SK-N-SH (cell line): ENCODE data around the gene FADS1. TPM values are rescaled to one million over a fixed set of nuclear protein-coding genes. Genes with fewer than 3 reads are reported as not detected.

Experiments
- CTCF ChIA-PET: fragments of 300-600, 350-600 bp; formaldehyde crosslinking; extraction: SDS; loops from one replicate; lab custom pipeline; 2021; lab: Yijun Ruan, JAX
- POLR2A ChIA-PET: fragments of 350-600 bp; sonication (Branson Sonifier 250); formaldehyde crosslinking; extraction: SDS; loops from one replicate; lab custom pipeline; 2020; ENCODE audit warnings: antibody characterized with exemption, inconsistent platforms; lab: Yijun Ruan, JAX
- DNase-seq: peaks from one replicate; pipeline ENCODE4 v3.0.0; 2012
- H2AFZ ChIP-seq: fragments of 200-600 bp; sonication (generic); 2 replicates; pipeline ENCODE4 v1.8.1; 2016; ENCODE audit warnings: antibody characterized with exemption, mild to moderate bottlenecking, low read depth
- H3F3A ChIP-seq: fragments of 200-600 bp; sonication (generic); replicated peaks from 2 replicates; pipeline ENCODE3; 2016; ENCODE audit warnings: antibody characterized with exemption, mild to moderate bottlenecking; ENCODE audit not compliant: insufficient read depth
- H3K27ac ChIP-seq, 2 experiments: fragments of 200-500 bp in 1 of 2; fragments of 200-600 bp in 1 of 2; sonication (Bioruptor generic) in 1 of 2; sonication (generic), shearing (Covaris generic) in 1 of 2; 2 replicates each; pipeline versions ENCODE4 v1.5.1 to v1.6.1; 2014 to 2016; ENCODE audit warnings: low read depth in 2 of 2, inconsistent platforms in 1 of 2, low read length in 1 of 2, mild to moderate bottlenecking in 1 of 2, mixed read lengths in 1 of 2
- H3K27me3 ChIP-seq: fragments of 200-600 bp; sonication (generic), shearing (Covaris generic); 2 replicates; pipeline ENCODE4 v1.6.1; 2016; ENCODE audit warnings: mixed run types; ENCODE audit not compliant: insufficient read depth
- H3K36me3 ChIP-seq, 2 experiments: fragments of 200-500 bp in 1 of 2; fragments of 200-600 bp in 1 of 2; sonication (Bioruptor generic) in 1 of 2; sonication (generic) in 1 of 2; replicated peaks in 1 of 2; 2 replicates each; pipeline versions ENCODE3 to v1.5.1; 2014 to 2016; ENCODE audit warnings: low read length in 1 of 2, mild to moderate bottlenecking in 1 of 2; ENCODE audit not compliant: insufficient read depth in 2 of 2, control insufficient read depth in 1 of 2
- H3K4me1 ChIP-seq, 2 experiments: fragments of 200-500 bp in 1 of 2; fragments of 200-600 bp in 1 of 2; sonication (Bioruptor generic) in 1 of 2; sonication (generic), shearing (Covaris generic) in 1 of 2; 2 replicates each; pipeline versions ENCODE4 v1.5.1 to v1.6.1; 2014 to 2016; ENCODE audit warnings: low read depth in 1 of 2, low read length in 1 of 2, mixed run types in 1 of 2; ENCODE audit not compliant: insufficient read depth in 2 of 2, control insufficient read depth in 1 of 2
- H3K4me2 ChIP-seq: fragments of 200-600 bp; sonication (generic), shearing (Covaris generic); 2 replicates; pipeline ENCODE4 v1.6.1; 2017; ENCODE audit warnings: mixed run types
- H3K4me3 ChIP-seq, 2 experiments: fragments of 200-500 bp in 1 of 2; fragments of 200-600 bp in 1 of 2; sonication (Bioruptor generic) in 1 of 2; sonication (generic), shearing (Covaris generic) in 1 of 2; 2 replicates each; pipeline versions ENCODE4 v1.5.1 to v1.8.1; 2014 to 2016; ENCODE audit warnings: low read depth in 2 of 2, inconsistent platforms in 1 of 2, low read length in 1 of 2, mild to moderate bottlenecking in 1 of 2, mixed read lengths in 1 of 2, moderate library complexity in 1 of 2
- H3K79me2 ChIP-seq: fragments of 200-600 bp; sonication (generic); 2 replicates; pipeline ENCODE4 v1.8.1; 2017; ENCODE audit warnings: mild to moderate bottlenecking; ENCODE audit not compliant: insufficient read depth
- H3K9ac ChIP-seq: fragments of 200-600 bp; sonication (generic); 2 replicates; pipeline ENCODE4 v1.6.1; 2017; ENCODE audit warnings: mixed run types
- H3K9me2 ChIP-seq: fragments of 200-600 bp; sonication (generic); 2 replicates; pipeline ENCODE4 v1.6.1; 2017; ENCODE audit warnings: mixed run types
- H3K9me3 ChIP-seq: fragments of 200-600 bp; sonication (generic); 2 replicates; pipeline ENCODE4 v1.6.1; 2017; ENCODE audit warnings: mixed run types, mild to moderate bottlenecking, moderate library complexity
- H4K20me1 ChIP-seq: fragments of 200-600 bp; sonication (generic); 2 replicates; pipeline ENCODE4 v1.6.1; 2017; ENCODE audit warnings: mild to moderate bottlenecking, mixed run types; ENCODE audit not compliant: insufficient read depth
- CHD2 ChIP-seq: fragments of 150-350 bp; IDR thresholded peaks from 2 replicates; pipeline ENCODE4 v1.6.1; 2018; ENCODE audit warnings: low read length; ENCODE audit not compliant: partially characterized antibody
- CTCF ChIP-seq: fragments of 200-600 bp; sonication (generic); IDR thresholded peaks from 2 replicates; pipeline ENCODE4 v1.6.1; 2017; ENCODE audit warnings: antibody characterized with exemption, mild to moderate bottlenecking, moderate library complexity
- EZH2phosphoT487 ChIP-seq: fragments of 200-600 bp; sonication (generic); IDR thresholded peaks from 2 replicates; pipeline ENCODE4 v1.6.1; 2017; ENCODE audit warnings: low read depth, mixed run types, mild to moderate bottlenecking, antibody characterized with exemption, moderate library complexity, borderline replicate concordance
- GATA2 ChIP-seq: sonication (generic); formaldehyde crosslinking; IDR thresholded peaks from 2 replicates; pipeline ENCODE4 v1.5.0; 2020; ENCODE audit warnings: mild to moderate bottlenecking, missing genetic modification reagents
- MEF2A ChIP-seq: IDR thresholded peaks from 2 replicates; pipeline ENCODE4 v1.4.0; 2012; ENCODE audit warnings: low read depth, borderline replicate concordance
- NRF1 ChIP-seq: IDR thresholded peaks from 2 replicates; pipeline ENCODE4 v1.6.1; 2012; ENCODE audit warnings: low read depth, mild to moderate bottlenecking, low read length
- RCOR1 ChIP-seq: fragments of 150-350 bp; IDR thresholded peaks from 2 replicates; pipeline ENCODE4 v1.6.1; 2017; ENCODE audit warnings: antibody characterized with exemption, low read length
- RFX5 ChIP-seq: IDR thresholded peaks from 2 replicates; pipeline ENCODE4 v1.6.1; 2012; ENCODE audit warnings: mild to moderate bottlenecking, improper control_type of control experiment, low read length
- RXRA ChIP-seq: IDR thresholded peaks from 2 replicates; pipeline ENCODE4 v1.4.0; 2012; ENCODE audit warnings: low read depth, mild to moderate bottlenecking, borderline replicate concordance
- YY1 ChIP-seq: IDR thresholded peaks from 2 replicates; pipeline ENCODE4 v1.4.0; 2012; ENCODE audit warnings: low read depth, mild to moderate bottlenecking
- ZBTB33 ChIP-seq: IDR thresholded peaks from 2 replicates; pipeline ENCODE4 v1.4.0; 2012; ENCODE audit warnings: low read depth, borderline replicate concordance
- WGBS: methylation state at CpG from one replicate; pipeline ENCODE4 v1.1.6; 2017; ENCODE audit warnings: low lambda C conversion rate; 5-methylcytosine and 5-hydroxymethylcytosine counted together
- polyA plus RNA-seq, 3 experiments: library from polyadenylated mRNA; depleted of rRNA; stranded (reverse); fragments of >200 nt; gene quantifications; 2 replicates each; pipeline ENCODE4 v1.2.3, GENCODE V29; 2012
- TF ChIP-seq, protein P1 (sequence below): IDR thresholded peaks from 2 replicates; pipeline ENCODE4 v1.6.1; 2012; ENCODE audit warnings: mild to moderate bottlenecking, low read depth, low read length, moderate library complexity
- TF ChIP-seq, protein P2 (sequence below): IDR thresholded peaks from 2 replicates; pipeline ENCODE4 v1.4.0; 2012; ENCODE audit warnings: low read depth

Gene FADS1
- polyA plus RNA-seq, 1 of the 3 experiments (the other 2 are of a cell fraction) = 20.6 TPM

DNA sequence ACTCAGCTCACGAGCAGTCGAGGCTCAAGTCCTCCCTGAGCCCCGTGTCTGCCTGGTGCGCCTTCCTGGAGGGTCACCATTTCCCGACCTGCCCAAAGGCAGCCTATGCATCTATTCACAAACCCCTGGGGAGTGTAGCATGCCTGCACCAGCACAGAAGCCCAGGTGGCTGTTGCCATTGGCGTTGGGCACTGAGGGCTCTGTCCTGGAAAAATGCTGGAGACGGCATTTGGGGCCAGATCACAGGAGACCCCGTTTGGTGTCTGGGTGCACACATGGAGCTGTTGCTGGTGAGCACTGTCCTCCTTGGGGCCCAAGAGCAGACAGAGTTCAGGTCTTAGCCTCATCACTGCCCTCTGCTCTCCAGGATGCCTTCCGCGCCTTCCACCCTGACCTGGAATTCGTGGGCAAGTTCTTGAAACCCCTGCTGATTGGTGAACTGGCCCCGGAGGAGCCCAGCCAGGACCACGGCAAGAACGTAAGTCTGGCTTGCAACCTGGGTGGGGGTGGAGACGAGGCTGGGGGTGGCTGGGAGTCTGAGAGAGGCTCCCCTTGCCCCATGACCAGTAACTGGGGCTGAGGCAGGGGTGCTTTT is 20.7 kb upstream of the FADS1 start:
- Histone ChIP-seq H3K27ac (peak overlapping the region in 1 of 2 experiments; percentile 8; a peak in 1 of 4 replicates), H4K20me1 (no peaks in the 10 kb centered on the region; the same call in 1 of the 2 replicates), H3K4me2 (no peak overlapping the region), H3K27me3 (no peaks in the 10 kb centered on the region), H3K9ac (no peak overlapping the region), H3K9me2 (no peaks in the 10 kb centered on the region), H3K79me2 (peaks cover 15% of the 10 kb centered on the region; the same call in 1 of the 2 replicates), H2AFZ (no peak overlapping the region), H3K4me3 (no peak overlapping the region), H3K9me3 (no peaks in the 10 kb centered on the region), H3F3A (no peaks in the 10 kb centered on the region), H3K4me1 (peaks cover 25 to 26% of the 10 kb centered on the region in 2 experiments; a peak in 2 of 4 replicates), H3K36me3 (peaks cover 5 to 35% of the 10 kb centered on the region in 2 experiments)
- ChIA-PET POLR2A (interaction anchor here (1.9 kb wide), 1 partner anchor 40 kb away, joined by 3 read pairs; no protein-coding TSS in a partner anchor), CTCF (interaction anchor here (1.4 to 1.7 kb wide), 4 partner anchors 9 to 111 kb away, joined by 4 to 5 read pairs (median 4); no protein-coding TSS in a partner anchor)
- DNase-seq = peak; percentile 10
- no peak for TF ChIP-seq RCOR1
- TF ChIP-seq, protein P1, sequence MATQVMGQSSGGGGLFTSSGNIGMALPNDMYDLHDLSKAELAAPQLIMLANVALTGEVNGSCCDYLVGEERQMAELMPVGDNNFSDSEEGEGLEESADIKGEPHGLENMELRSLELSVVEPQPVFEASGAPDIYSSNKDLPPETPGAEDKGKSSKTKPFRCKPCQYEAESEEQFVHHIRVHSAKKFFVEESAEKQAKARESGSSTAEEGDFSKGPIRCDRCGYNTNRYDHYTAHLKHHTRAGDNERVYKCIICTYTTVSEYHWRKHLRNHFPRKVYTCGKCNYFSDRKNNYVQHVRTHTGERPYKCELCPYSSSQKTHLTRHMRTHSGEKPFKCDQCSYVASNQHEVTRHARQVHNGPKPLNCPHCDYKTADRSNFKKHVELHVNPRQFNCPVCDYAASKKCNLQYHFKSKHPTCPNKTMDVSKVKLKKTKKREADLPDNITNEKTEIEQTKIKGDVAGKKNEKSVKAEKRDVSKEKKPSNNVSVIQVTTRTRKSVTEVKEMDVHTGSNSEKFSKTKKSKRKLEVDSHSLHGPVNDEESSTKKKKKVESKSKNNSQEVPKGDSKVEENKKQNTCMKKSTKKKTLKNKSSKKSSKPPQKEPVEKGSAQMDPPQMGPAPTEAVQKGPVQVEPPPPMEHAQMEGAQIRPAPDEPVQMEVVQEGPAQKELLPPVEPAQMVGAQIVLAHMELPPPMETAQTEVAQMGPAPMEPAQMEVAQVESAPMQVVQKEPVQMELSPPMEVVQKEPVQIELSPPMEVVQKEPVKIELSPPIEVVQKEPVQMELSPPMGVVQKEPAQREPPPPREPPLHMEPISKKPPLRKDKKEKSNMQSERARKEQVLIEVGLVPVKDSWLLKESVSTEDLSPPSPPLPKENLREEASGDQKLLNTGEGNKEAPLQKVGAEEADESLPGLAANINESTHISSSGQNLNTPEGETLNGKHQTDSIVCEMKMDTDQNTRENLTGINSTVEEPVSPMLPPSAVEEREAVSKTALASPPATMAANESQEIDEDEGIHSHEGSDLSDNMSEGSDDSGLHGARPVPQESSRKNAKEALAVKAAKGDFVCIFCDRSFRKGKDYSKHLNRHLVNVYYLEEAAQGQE = no peak
- no peak for TF ChIP-seq ZBTB33
- TF ChIP-seq CTCF = no peak
- 95% methylated on average over 12 of the region's 15 CpGs for WGBS

DNA sequence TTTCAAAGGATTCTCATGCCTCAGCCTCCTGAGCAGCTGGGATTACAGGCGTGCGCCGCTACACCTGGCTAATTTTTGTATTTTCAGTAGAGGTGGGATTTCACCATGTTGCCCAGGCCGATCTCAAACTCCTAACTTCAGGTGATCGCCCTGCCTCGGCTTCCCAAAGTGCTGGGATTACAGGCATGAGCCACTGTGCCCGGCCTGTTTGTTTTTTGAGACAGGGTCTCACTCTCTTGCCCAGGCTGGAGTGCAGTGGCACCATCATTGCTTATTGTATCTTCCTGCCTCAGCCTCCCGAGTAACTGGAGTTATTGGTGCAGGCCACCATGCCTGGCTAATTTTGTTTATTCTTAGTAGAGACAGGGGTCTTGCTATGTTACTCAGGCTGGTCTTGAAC is 19.4 kb upstream of the FADS1 start:
- H3K4me1 ChIP-seq = peaks cover 25 to 38% of the 10 kb centered on the region in 2 experiments; a peak in 2 of 4 replicates
- H3K79me2 ChIP-seq = peaks cover 22% of the 10 kb centered on the region; the same call in 1 of the 2 replicates
- H4K20me1 ChIP-seq = no peaks in the 10 kb centered on the region; the same call in 1 of the 2 replicates
- no peaks in the 10 kb centered on the region for H3K27me3 ChIP-seq
- H3F3A ChIP-seq = no peaks in the 10 kb centered on the region
- WGBS = 94% methylated on average over 8 of the region's 8 CpGs
- no peaks in the 10 kb centered on the region for H3K9me3 ChIP-seq
- H3K4me3 ChIP-seq = no peak overlapping the region
- CTCF ChIA-PET = interaction anchor here (1.4 to 1.7 kb wide), 3 partner anchors 13 to 56 kb away, joined by 3 to 4 read pairs (median 4); no protein-coding TSS in a partner anchor
- no peak overlapping the region for H3K27ac ChIP-seq
- POLR2A ChIA-PET = interaction anchor here (1.0 to 1.9 kb wide), 2 partner anchors 21 to 39 kb away, joined by 3 to 5 read pairs; no protein-coding TSS in a partner anchor
- no peaks in the 10 kb centered on the region for H3K9me2 ChIP-seq
- no peak overlapping the region for H3K4me2 ChIP-seq
- no peak overlapping the region for H3K9ac ChIP-seq
- H3K36me3 ChIP-seq = peaks cover 5 to 29% of the 10 kb centered on the region in 2 experiments
- no peak overlapping the region for H2AFZ ChIP-seq
- no peak for DNase-seq
- TF ChIP-seq RFX5 (no peak), NRF1 (no peak), MEF2A (no peak), RXRA (no peak), EZH2phosphoT487 (no peak), YY1 (no peak), GATA2 (CRISPR knock-in tag) (no peak), CHD2 (no peak)
- TF ChIP-seq, protein P2, sequence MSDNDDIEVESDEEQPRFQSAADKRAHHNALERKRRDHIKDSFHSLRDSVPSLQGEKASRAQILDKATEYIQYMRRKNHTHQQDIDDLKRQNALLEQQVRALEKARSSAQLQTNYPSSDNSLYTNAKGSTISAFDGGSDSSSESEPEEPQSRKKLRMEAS = no peak
- TF ChIP-seq, protein P1 = no peak
